Body of pancreas (tissue), 4 donors: ENCODE measurements around the gene CDH15. TPM values are rescaled to one million over a fixed set of nuclear protein-coding genes. Genes with fewer than 3 reads are reported as not detected.

Experiments
- ATAC-seq: fragments of 150-250 bp; one replicate; pipeline ENCODE4 v1.9.1; 2016
- DNase-seq, 4 donors: peaks; one replicate each; pipeline ENCODE4 v3.0.0-alpha.2; 2019
- H3K27ac ChIP-seq, 4 donors: fragments of 200-600 bp; sonication (generic); 1 replicate in 3 of 4; 2 replicates in 1 of 4; pipeline versions ENCODE4 v1.5.1 to v1.6.1; 2016 to 2019; ENCODE audit warnings: mild to moderate bottlenecking in 1 of 4, mixed read lengths in 1 of 4, moderate library complexity in 1 of 4
- H3K27me3 ChIP-seq, 2 donors: fragments of 200-600 bp; sonication (generic); one replicate each; pipeline ENCODE4 v1.6.0; 2016; ENCODE audit warnings: mild to moderate bottlenecking in 1 of 2
- H3K36me3 ChIP-seq, 2 donors: fragments of 200-600 bp; sonication (generic); replicated peaks in 1 of 2; 2 replicates each; pipeline ENCODE4 v1.5.1; 2016; ENCODE audit warnings: low read depth in 2 of 2; ENCODE audit not compliant: insufficient read depth in 1 of 2
- H3K4me1 ChIP-seq: fragments of 200-600 bp; sonication (generic); one replicate; pipeline ENCODE4 v1.6.0; 2016
- H3K4me3 ChIP-seq, 2 donors: fragments of 200-600 bp; sonication (generic); 1 replicate in 1 of 2; 2 replicates in 1 of 2; pipeline ENCODE4 v1.5.1; 2016 to 2019
- H3K9me3 ChIP-seq, 3 donors: fragments of 200-600 bp; sonication (generic); 1 replicate in 2 of 3; 2 replicates in 1 of 3; pipeline ENCODE4 v1.5.1; 2016
- CTCF ChIP-seq, 7 experiments: fragments of 450-650 bp in 4 of 7; fragments of 200-600 bp in 3 of 7; sonication (generic) in 3 of 7; IDR thresholded peaks; one replicate each; pipeline ENCODE4 v1.5.1; 2016 to 2019; ENCODE audit warnings: antibody characterized with exemption in 7 of 7
- POLR2A ChIP-seq, 3 donors: fragments of 450-650 bp; IDR thresholded peaks; one replicate each; pipeline ENCODE4 v1.6.1; 2016; ENCODE audit warnings: antibody characterized with exemption in 3 of 3, mild to moderate bottlenecking in 2 of 3
- WGBS, 2 donors: methylation state at CpG; one replicate each; pipeline ENCODE4 v1.1.5; 2017; 5-methylcytosine and 5-hydroxymethylcytosine counted together
- intact Hi-C: fragments of 100-400 bp; cut with DNase I; formaldehyde crosslinking; loops from one replicate; pipeline ENCODE4 v1.15.1; 2023
- total RNA-seq, 2 donors: library from RNA; depleted of rRNA; stranded (reverse); fragments of >200 nt; gene quantifications; one replicate each; pipeline ENCODE4 v1.1.0, GENCODE V29; 2016

The CDH15 gene
- 1 to 10 TPM in 1 of 2 donors, not detected in 1; 1.0 TPM for total RNA-seq

- DNase-seq = peak; percentile 94 to 98 (median 97)
- Histone ChIP-seq H3K27me3 (peaks cover 0 to 16% of the 10 kb centered on the region in 2 donors), H3K9me3 (no peaks in the 10 kb centered on the region), H3K4me1 (peaks cover 22% of the 10 kb centered on the region), H3K27ac (no peak within 1 kb of the TSS), H3K36me3 (no peaks in the 10 kb centered on the region), H3K4me3 (no peak within 1 kb of the TSS)
- TF ChIP-seq CTCF (IDR thresholded peaks at IDR 0.05) (no peak), POLR2A (IDR thresholded peaks at IDR 0.05) (no peak)
- 5 to 67% methylated on average over 1 to 66 of the region's 74 CpGs for whole genome bisulfite sequencing, 2 donors
- ATAC-seq = peak; percentile 93
- intact Hi-C loops = no loop called here
These were observed at the start of gene CDH15 for GRCh38 chr16:89171216-89172170. CDH15 (plus strand) TSS chr16:89171748; CDS start chr16:89171832, 84 bp downstream.

- Histone ChIP-seq H3K27me3 (no peaks in the 10 kb centered on the region), H3K4me3 (no peak overlapping the region), H3K4me1 (no peaks in the 10 kb centered on the region), H3K27ac (no peak overlapping the region), H3K9me3 (no peaks in the 10 kb centered on the region), H3K36me3 (peaks cover 0 to 5% of the 10 kb centered on the region in 2 donors)
- TF ChIP-seq CTCF (IDR thresholded peaks at IDR 0.05) (no peak), POLR2A (IDR thresholded peaks at IDR 0.05) (no peak)
- 73 to 83% methylated on average over 9 to 11 of the region's 11 CpGs for WGBS, 2 donors
- intact Hi-C loops = no loop called here
- ATAC-seq = no peak
- no peak for DNase-seq
These were observed 49.2 kb upstream of the CDH15 start for GRCh38 chr16:89122322-89122851.

GRCh38 chr16:89123001-89123830, 48.3 kb upstream of the CDH15 start:
- TF ChIP-seq POLR2A (IDR thresholded peaks at IDR 0.05) (no peak), CTCF (IDR thresholded peaks at IDR 0.05) (no peak)
- H3K27me3 ChIP-seq = no peaks in the 10 kb centered on the region
- DNase-seq (no peak), ATAC-seq (no peak)
- 88 to 93% methylated on average over 11 to 24 of the region's 25 CpGs for WGBS, 2 donors
- no peaks in the 10 kb centered on the region for H3K9me3 ChIP-seq
- H3K27ac ChIP-seq = no peak overlapping the region
- peaks cover 0 to 5% of the 10 kb centered on the region in 2 donors for H3K36me3 ChIP-seq
- H3K4me1 ChIP-seq = no peaks in the 10 kb centered on the region
- intact Hi-C loops = no loop called here
- no peak overlapping the region for H3K4me3 ChIP-seq

GRCh38 chr16:89123831-89124100, 47.8 kb upstream of the CDH15 start:
- peaks cover 0 to 5% of the 10 kb centered on the region in 2 donors for H3K36me3 ChIP-seq

More at GRCh38 chr16:89123831-89124100, 47.8 kb upstream of the CDH15 start:
- no peaks in the 10 kb centered on the region for H3K9me3 ChIP-seq
- intact Hi-C loops = no loop called here
- no peak overlapping the region for H3K4me3 ChIP-seq
- DNase-seq (no peak), ATAC-seq (no peak)
- WGBS, 2 donors = 88 to 96% methylated on average over 12 of the region's 12 CpGs
- no peaks in the 10 kb centered on the region for H3K4me1 ChIP-seq
- no peak overlapping the region for H3K27ac ChIP-seq
- no peak for TF ChIP-seq POLR2A (IDR thresholded peaks at IDR 0.05)
- no peak for TF ChIP-seq CTCF (IDR thresholded peaks at IDR 0.05)
- H3K27me3 ChIP-seq = no peaks in the 10 kb centered on the region
